ENCODE measurements around the gene DHX32.

DHX32 gene

GRCh38 chr10:125801574-125801973 lies 79.5 kb downstream of the DHX32 start:
- DNase-seq: no peak

- DNase-seq: no peak
Observed at GRCh38 chr10:125799451-125800182, 81.5 kb downstream of the DHX32 start.

- DNase-seq: no peak
Observed at GRCh38 chr10:125797994-125798662, 83.0 kb downstream of the DHX32 start.

- no peak for DNase-seq
Observed at GRCh38 chr10:125797424-125797823, 83.7 kb downstream of the DHX32 start.

- no peak for DNase-seq
Observed at GRCh38 chr10:125795637-125796190, 85.4 kb downstream of the DHX32 start.

- DNase-seq: no peak
Observed at GRCh38 chr10:125795128-125795527, 86.0 kb downstream of the DHX32 start.

- no peak for DNase-seq
Observed at GRCh38 chr10:125792342-125793300, 88.5 kb downstream of the DHX32 start.

- peak; percentile 29 for DNase-seq
Observed at GRCh38 chr10:125788156-125789034, 92.7 kb downstream of the DHX32 start.

All from NK-92 treated with Interleukin-12 subunit alpha and Interleukin-12 subunit beta, amount 100 ng/mL, for 24 hours (cell line).